ENCODE results near the gene PDCD10.
A peak's percentile ranks its signal among the peaks of the same experiment; 100 is the strongest.

PDCD10 gene

GRCh38 chr3:167668651-167669050 is 66.0 kb downstream of the PDCD10 start:
- Histone ChIP-seq H3K14ac (ENCODE audit: low read length) (no peak overlapping the region), H2AK5ac (ENCODE audit: low read depth, low read length) (no peak overlapping the region), H3K27me3 (ENCODE audit: control insufficient read depth in 3 of 3, insufficient read depth in 3 of 3, low read depth in 1 of 3, low read length in 3 of 3) (no peaks in the 10 kb centered on the region), H3K36me3 (replicated peaks in 1 of 2; ENCODE audit: control insufficient read depth in 2 of 2, insufficient read depth in 2 of 2, low read length in 2 of 2) (peaks cover 0 to 8% of the 10 kb centered on the region in 2 donors), H4K8ac (ENCODE audit: low read depth, low read length) (no peak overlapping the region), H2BK15ac (ENCODE audit: low read length) (no peak overlapping the region), H3K18ac (ENCODE audit: low read length) (no peak overlapping the region), H3K4me2 (ENCODE audit: insufficient read depth, low read length, poor library complexity, severe bottlenecking) (no peak overlapping the region), H3K4ac (ENCODE audit: low read length) (no peak overlapping the region), H2AFZ (ENCODE audit: low read length) (no peak overlapping the region), H3K9ac (ENCODE audit: low read depth, low read length, poor library complexity) (no peak overlapping the region), H3K9me3 (replicated peaks in 1 of 2; ENCODE audit: control insufficient read depth in 2 of 2, insufficient read depth in 1 of 2, low read depth in 1 of 2, low read length in 2 of 2) (peaks cover 2 to 15% of the 10 kb centered on the region in 2 donors), H2BK5ac (ENCODE audit: low read length) (no peak overlapping the region), H3K4me3 (ENCODE audit: low read length in 2 of 2) (no peak overlapping the region), H3K27ac (replicated peaks; ENCODE audit: low read length) (no peak overlapping the region), H2BK120ac (ENCODE audit: low read depth, low read length) (no peak overlapping the region), H3K79me1 (ENCODE audit: low read depth, low read length) (no peaks in the 10 kb centered on the region), H4K91ac (ENCODE audit: low read depth, low read length, poor library complexity) (no peak overlapping the region), H3K23ac (ENCODE audit: low read depth, low read length, poor library complexity) (no peak overlapping the region), H3K4me1 (ENCODE audit: control insufficient read depth in 2 of 2, insufficient read depth in 1 of 2, low read depth in 1 of 2, low read length in 2 of 2) (peaks cover 0 to 3% of the 10 kb centered on the region in 2 donors), H2BK12ac (ENCODE audit: low read length) (no peak overlapping the region)
- no peak for DNase-seq (ENCODE audit: low spot score)
- no CpG with 5 or more reads among the region's 1 CpG for WGBS, 2 donors (ENCODE audit: extremely low coverage in 2 of 2, insufficient read length in 2 of 2, insufficient replicate concordance in 1 of 2)

GRCh38 chr3:167666563-167666962 is 68.1 kb downstream of the PDCD10 start:
- Histone ChIP-seq H3K27me3 (ENCODE audit: control insufficient read depth in 3 of 3, insufficient read depth in 3 of 3, low read depth in 1 of 3, low read length in 3 of 3) (no peaks in the 10 kb centered on the region), H3K23ac (ENCODE audit: low read depth, low read length, poor library complexity) (no peak overlapping the region), H3K36me3 (replicated peaks in 1 of 2; ENCODE audit: control insufficient read depth in 2 of 2, insufficient read depth in 2 of 2, low read length in 2 of 2) (no peaks in the 10 kb centered on the region), H3K4ac (ENCODE audit: low read length) (no peak overlapping the region), H4K91ac (ENCODE audit: low read depth, low read length, poor library complexity) (no peak overlapping the region), H2BK5ac (ENCODE audit: low read length) (no peak overlapping the region), H4K8ac (ENCODE audit: low read depth, low read length) (no peak overlapping the region), H3K14ac (ENCODE audit: low read length) (no peak overlapping the region), H2BK15ac (ENCODE audit: low read length) (no peak overlapping the region), H3K4me3 (ENCODE audit: low read length in 2 of 2) (no peak overlapping the region), H3K4me2 (ENCODE audit: insufficient read depth, low read length, poor library complexity, severe bottlenecking) (no peak overlapping the region), H3K27ac (replicated peaks; ENCODE audit: low read length) (no peak overlapping the region), H3K4me1 (ENCODE audit: control insufficient read depth in 2 of 2, insufficient read depth in 1 of 2, low read depth in 1 of 2, low read length in 2 of 2) (peaks cover 0 to 3% of the 10 kb centered on the region in 2 donors), H2BK12ac (ENCODE audit: low read length) (no peak overlapping the region), H2AFZ (ENCODE audit: low read length) (peak overlapping the region; percentile 25), H2AK5ac (ENCODE audit: low read depth, low read length) (no peak overlapping the region), H3K18ac (ENCODE audit: low read length) (no peak overlapping the region), H2BK120ac (ENCODE audit: low read depth, low read length) (no peak overlapping the region), H3K79me1 (ENCODE audit: low read depth, low read length) (no peaks in the 10 kb centered on the region), H3K9me3 (replicated peaks in 1 of 2; ENCODE audit: control insufficient read depth in 2 of 2, insufficient read depth in 1 of 2, low read depth in 1 of 2, low read length in 2 of 2) (peaks cover 0 to under 1% of the 10 kb centered on the region in 2 donors), H3K9ac (ENCODE audit: low read depth, low read length, poor library complexity) (no peak overlapping the region)
- no peak for DNase-seq (ENCODE audit: low spot score)
- no CpG with 5 or more reads among the region's 2 CpGs for WGBS, 2 donors (ENCODE audit: extremely low coverage in 2 of 2, insufficient read length in 2 of 2, insufficient replicate concordance in 1 of 2)

GRCh38 chr3:167662919-167663400 is 71.7 kb downstream of the PDCD10 start:
- Histone ChIP-seq H2AFZ (ENCODE audit: low read length) (no peak overlapping the region), H3K27me3 (ENCODE audit: control insufficient read depth in 3 of 3, insufficient read depth in 3 of 3, low read depth in 1 of 3, low read length in 3 of 3) (no peaks in the 10 kb centered on the region), H3K14ac (ENCODE audit: low read length) (no peak overlapping the region), H3K4me3 (ENCODE audit: low read length in 2 of 2) (no peak overlapping the region), H3K18ac (ENCODE audit: low read length) (no peak overlapping the region), H2AK5ac (ENCODE audit: low read depth, low read length) (no peak overlapping the region), H2BK120ac (ENCODE audit: low read depth, low read length) (no peak overlapping the region), H4K8ac (ENCODE audit: low read depth, low read length) (no peak overlapping the region), H3K23ac (ENCODE audit: low read depth, low read length, poor library complexity) (no peak overlapping the region), H3K9ac (ENCODE audit: low read depth, low read length, poor library complexity) (no peak overlapping the region), H2BK12ac (ENCODE audit: low read length) (no peak overlapping the region), H3K79me1 (ENCODE audit: low read depth, low read length) (no peaks in the 10 kb centered on the region), H3K36me3 (replicated peaks in 1 of 2; ENCODE audit: control insufficient read depth in 2 of 2, insufficient read depth in 2 of 2, low read length in 2 of 2) (no peaks in the 10 kb centered on the region), H2BK15ac (ENCODE audit: low read length) (no peak overlapping the region), H2BK5ac (ENCODE audit: low read length) (no peak overlapping the region), H3K4ac (ENCODE audit: low read length) (no peak overlapping the region), H3K9me3 (replicated peaks in 1 of 2; ENCODE audit: control insufficient read depth in 2 of 2, insufficient read depth in 1 of 2, low read depth in 1 of 2, low read length in 2 of 2) (no peaks in the 10 kb centered on the region), H3K27ac (replicated peaks; ENCODE audit: low read length) (no peak overlapping the region), H3K4me2 (ENCODE audit: insufficient read depth, low read length, poor library complexity, severe bottlenecking) (no peak overlapping the region), H3K4me1 (ENCODE audit: control insufficient read depth in 2 of 2, insufficient read depth in 1 of 2, low read depth in 1 of 2, low read length in 2 of 2) (peaks cover 1 to 5% of the 10 kb centered on the region in 2 donors), H4K91ac (ENCODE audit: low read depth, low read length, poor library complexity) (no peak overlapping the region)
- DNase-seq (ENCODE audit: low spot score) = no peak
- no CpG with 5 or more reads among the region's 5 CpGs for WGBS, 2 donors (ENCODE audit: extremely low coverage in 2 of 2, insufficient read length in 2 of 2, insufficient replicate concordance in 1 of 2)

- H3K14ac ChIP-seq (ENCODE audit: low read length) = no peak overlapping the region
- no peak overlapping the region for H3K4ac ChIP-seq (ENCODE audit: low read length)
- H3K4me1 ChIP-seq (ENCODE audit: control insufficient read depth in 2 of 2, insufficient read depth in 1 of 2, low read depth in 1 of 2, low read length in 2 of 2) = peaks cover 8 to 21% of the 10 kb centered on the region in 2 donors
- H2AFZ ChIP-seq (ENCODE audit: low read length) = peak overlapping the region; percentile 62
- no peak overlapping the region for H2BK15ac ChIP-seq (ENCODE audit: low read length)
- H3K9me3 ChIP-seq (replicated peaks in 1 of 2; ENCODE audit: control insufficient read depth in 2 of 2, insufficient read depth in 1 of 2, low read depth in 1 of 2, low read length in 2 of 2) = no peaks in the 10 kb centered on the region
- H2AK5ac ChIP-seq (ENCODE audit: low read depth, low read length) = no peak overlapping the region
- no peak overlapping the region for H3K4me3 ChIP-seq (ENCODE audit: low read length in 2 of 2)
- no peak overlapping the region for H4K91ac ChIP-seq (ENCODE audit: low read depth, low read length, poor library complexity)
- no peaks in the 10 kb centered on the region for H3K36me3 ChIP-seq (replicated peaks in 1 of 2; ENCODE audit: control insufficient read depth in 2 of 2, insufficient read depth in 2 of 2, low read length in 2 of 2)
- DNase-seq (ENCODE audit: low spot score) = peak; percentile 27
- no peak overlapping the region for H3K18ac ChIP-seq (ENCODE audit: low read length)
- no peak overlapping the region for H2BK12ac ChIP-seq (ENCODE audit: low read length)
- no CpG with 5 or more reads among the region's 3 CpGs for WGBS, 2 donors (ENCODE audit: extremely low coverage in 2 of 2, insufficient read length in 2 of 2, insufficient replicate concordance in 1 of 2)
- H3K27ac ChIP-seq (replicated peaks; ENCODE audit: low read length) = no peak overlapping the region
- H3K27me3 ChIP-seq (ENCODE audit: control insufficient read depth in 3 of 3, insufficient read depth in 3 of 3, low read depth in 1 of 3, low read length in 3 of 3) = no peaks in the 10 kb centered on the region
- H2BK5ac ChIP-seq (ENCODE audit: low read length) = no peak overlapping the region
- H2BK120ac ChIP-seq (ENCODE audit: low read depth, low read length) = no peak overlapping the region
- H3K4me2 ChIP-seq (ENCODE audit: insufficient read depth, low read length, poor library complexity, severe bottlenecking) = no peak overlapping the region
- no peak overlapping the region for H3K9ac ChIP-seq (ENCODE audit: low read depth, low read length, poor library complexity)
- H4K8ac ChIP-seq (ENCODE audit: low read depth, low read length) = no peak overlapping the region
- no peak overlapping the region for H3K23ac ChIP-seq (ENCODE audit: low read depth, low read length, poor library complexity)
- H3K79me1 ChIP-seq (ENCODE audit: low read depth, low read length) = no peaks in the 10 kb centered on the region
These were observed 76.9 kb downstream of the PDCD10 start for GRCh38 chr3:167657684-167658225.
